Ishikawa (cell line): ENCODE measurements around the gene RHEX.

Experiments
- CEBPB ChIP-seq: IDR thresholded peaks from 2 replicates; pipeline ENCODE4 v1.6.1; 2012
- CREB1 ChIP-seq: IDR thresholded peaks from 2 replicates; pipeline ENCODE4 v1.6.1; 2012; ENCODE audit warnings: low read depth
- EGR1 ChIP-seq: IDR thresholded peaks from 2 replicates; pipeline ENCODE4 v1.6.1; 2012
- EP300 ChIP-seq: IDR thresholded peaks from 2 replicates; pipeline ENCODE4 v1.6.1; 2012; ENCODE audit warnings: borderline replicate concordance
- FOXM1 ChIP-seq: IDR thresholded peaks from 2 replicates; pipeline ENCODE4 v1.6.1; 2012; ENCODE audit warnings: low read depth, borderline replicate concordance
- MAX ChIP-seq: IDR thresholded peaks from 2 replicates; pipeline ENCODE4 v1.6.1; 2012
- NFIC ChIP-seq: IDR thresholded peaks from 2 replicates; pipeline ENCODE4 v1.6.1; 2012
- RAD21 ChIP-seq: IDR thresholded peaks from 2 replicates; pipeline ENCODE4 v1.6.1; 2012; ENCODE audit warnings: low read depth
- REST ChIP-seq: IDR thresholded peaks from 2 replicates; pipeline ENCODE4 v1.6.1; 2012; ENCODE audit warnings: low read depth, mild to moderate bottlenecking
- TAF1 ChIP-seq: IDR thresholded peaks from 2 replicates; pipeline ENCODE4 v1.6.1; 2012; ENCODE audit warnings: low read depth, mild to moderate bottlenecking
- TCF12 ChIP-seq: IDR thresholded peaks from 2 replicates; pipeline ENCODE4 v1.6.1; 2012; ENCODE audit warnings: low read depth
- TEAD4 ChIP-seq: IDR thresholded peaks from 2 replicates; pipeline ENCODE4 v1.6.1; 2012
- USF1 ChIP-seq: IDR thresholded peaks from 2 replicates; pipeline ENCODE4 v1.6.1; 2012
- YY1 ChIP-seq: IDR thresholded peaks from 2 replicates; pipeline ENCODE4 v1.6.1; 2012; ENCODE audit warnings: low read depth
- ZBTB7A ChIP-seq: IDR thresholded peaks from 2 replicates; pipeline ENCODE4 v1.6.1; 2012; ENCODE audit warnings: low read depth

RHEX gene

GRCh38 chr1:206015071-206015470 lies 37.9 kb upstream of the RHEX start:
- no peak for TF ChIP-seq EP300

GRCh38 chr1:206020393-206021007 lies 32.5 kb upstream of the RHEX start:
- TF ChIP-seq EP300 (no peak), MAX (no peak), TAF1 (no peak), REST (no peak), ZBTB7A (no peak), USF1 (no peak), RAD21 (no peak), TCF12 (no peak), NFIC (no peak), FOXM1 (no peak), TEAD4 (no peak), CREB1 (no peak), EGR1 (no peak), CEBPB (no peak), YY1 (no peak)

- TF ChIP-seq NFIC (no peak), TAF1 (no peak), CREB1 (no peak), REST (no peak), YY1 (no peak)
Observed at GRCh38 chr1:206021008-206021625, 31.9 kb upstream of the RHEX start.

- TF ChIP-seq REST: no peak
- TF ChIP-seq EP300: no peak
- no peak for TF ChIP-seq FOXM1
- no peak for TF ChIP-seq CREB1
- TF ChIP-seq CEBPB: no peak
- TF ChIP-seq EGR1: no peak
- no peak for TF ChIP-seq TEAD4
- no peak for TF ChIP-seq ZBTB7A
- TF ChIP-seq USF1: no peak
- TF ChIP-seq TAF1: no peak
- no peak; the same call in 1 of the 2 replicates for TF ChIP-seq NFIC
- no peak for TF ChIP-seq YY1
- TF ChIP-seq RAD21: no peak
- no peak for TF ChIP-seq TCF12
- no peak for TF ChIP-seq MAX
Observed at GRCh38 chr1:206021626-206022365, 31.2 kb upstream of the RHEX start.
